HL-60 (cell line): ENCODE data around the gene GUCY1A2.

Experiments used
- GABPA ChIP-seq: IDR thresholded peaks from 2 replicates; pipeline ENCODE4 v1.6.1; 2012; ENCODE audit warnings: low read depth
- POLR2AphosphoS5 ChIP-seq: IDR thresholded peaks from 2 replicates; pipeline ENCODE4 v1.6.1; 2012; ENCODE audit warnings: low read depth
- SPI1 ChIP-seq: IDR thresholded peaks from 2 replicates; pipeline ENCODE4 v1.6.1; 2012; ENCODE audit warnings: low read depth, mild to moderate bottlenecking, borderline replicate concordance
- TF ChIP-seq, protein P1 (sequence below): IDR thresholded peaks from one replicate; pipeline ENCODE4 v1.5.1; 2011; ENCODE audit warnings: low read length, control low read depth, inconsistent platforms; ENCODE audit not compliant: insufficient read depth
- TF ChIP-seq, protein P2 (sequence below): IDR thresholded peaks from 2 replicates; pipeline ENCODE4 v1.6.1; 2012; ENCODE audit warnings: low read depth; ENCODE audit not compliant: insufficient replicate concordance

DNA sequence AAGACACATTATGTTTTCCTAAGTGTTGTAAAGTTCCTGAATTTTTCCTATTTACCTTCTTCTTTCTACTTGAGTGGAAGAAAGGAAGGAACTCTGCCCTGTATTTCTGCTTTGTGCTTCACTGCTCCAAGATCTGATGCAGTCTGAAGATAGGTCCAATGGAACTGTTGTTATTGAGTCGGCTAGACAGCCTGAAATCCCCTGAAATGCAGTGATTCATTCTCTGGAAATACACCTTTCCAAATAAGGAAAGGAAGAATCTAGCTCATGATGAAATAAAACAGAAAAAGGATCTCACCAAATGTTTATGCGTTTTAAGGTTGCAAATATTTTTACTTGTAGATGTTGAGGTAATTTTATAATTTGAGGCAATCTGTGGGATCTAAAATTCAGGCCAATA is 322.8 kb downstream of the GUCY1A2 start:
- TF ChIP-seq, protein P1, sequence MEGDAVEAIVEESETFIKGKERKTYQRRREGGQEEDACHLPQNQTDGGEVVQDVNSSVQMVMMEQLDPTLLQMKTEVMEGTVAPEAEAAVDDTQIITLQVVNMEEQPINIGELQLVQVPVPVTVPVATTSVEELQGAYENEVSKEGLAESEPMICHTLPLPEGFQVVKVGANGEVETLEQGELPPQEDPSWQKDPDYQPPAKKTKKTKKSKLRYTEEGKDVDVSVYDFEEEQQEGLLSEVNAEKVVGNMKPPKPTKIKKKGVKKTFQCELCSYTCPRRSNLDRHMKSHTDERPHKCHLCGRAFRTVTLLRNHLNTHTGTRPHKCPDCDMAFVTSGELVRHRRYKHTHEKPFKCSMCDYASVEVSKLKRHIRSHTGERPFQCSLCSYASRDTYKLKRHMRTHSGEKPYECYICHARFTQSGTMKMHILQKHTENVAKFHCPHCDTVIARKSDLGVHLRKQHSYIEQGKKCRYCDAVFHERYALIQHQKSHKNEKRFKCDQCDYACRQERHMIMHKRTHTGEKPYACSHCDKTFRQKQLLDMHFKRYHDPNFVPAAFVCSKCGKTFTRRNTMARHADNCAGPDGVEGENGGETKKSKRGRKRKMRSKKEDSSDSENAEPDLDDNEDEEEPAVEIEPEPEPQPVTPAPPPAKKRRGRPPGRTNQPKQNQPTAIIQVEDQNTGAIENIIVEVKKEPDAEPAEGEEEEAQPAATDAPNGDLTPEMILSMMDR = no peak
- TF ChIP-seq, protein P2, sequence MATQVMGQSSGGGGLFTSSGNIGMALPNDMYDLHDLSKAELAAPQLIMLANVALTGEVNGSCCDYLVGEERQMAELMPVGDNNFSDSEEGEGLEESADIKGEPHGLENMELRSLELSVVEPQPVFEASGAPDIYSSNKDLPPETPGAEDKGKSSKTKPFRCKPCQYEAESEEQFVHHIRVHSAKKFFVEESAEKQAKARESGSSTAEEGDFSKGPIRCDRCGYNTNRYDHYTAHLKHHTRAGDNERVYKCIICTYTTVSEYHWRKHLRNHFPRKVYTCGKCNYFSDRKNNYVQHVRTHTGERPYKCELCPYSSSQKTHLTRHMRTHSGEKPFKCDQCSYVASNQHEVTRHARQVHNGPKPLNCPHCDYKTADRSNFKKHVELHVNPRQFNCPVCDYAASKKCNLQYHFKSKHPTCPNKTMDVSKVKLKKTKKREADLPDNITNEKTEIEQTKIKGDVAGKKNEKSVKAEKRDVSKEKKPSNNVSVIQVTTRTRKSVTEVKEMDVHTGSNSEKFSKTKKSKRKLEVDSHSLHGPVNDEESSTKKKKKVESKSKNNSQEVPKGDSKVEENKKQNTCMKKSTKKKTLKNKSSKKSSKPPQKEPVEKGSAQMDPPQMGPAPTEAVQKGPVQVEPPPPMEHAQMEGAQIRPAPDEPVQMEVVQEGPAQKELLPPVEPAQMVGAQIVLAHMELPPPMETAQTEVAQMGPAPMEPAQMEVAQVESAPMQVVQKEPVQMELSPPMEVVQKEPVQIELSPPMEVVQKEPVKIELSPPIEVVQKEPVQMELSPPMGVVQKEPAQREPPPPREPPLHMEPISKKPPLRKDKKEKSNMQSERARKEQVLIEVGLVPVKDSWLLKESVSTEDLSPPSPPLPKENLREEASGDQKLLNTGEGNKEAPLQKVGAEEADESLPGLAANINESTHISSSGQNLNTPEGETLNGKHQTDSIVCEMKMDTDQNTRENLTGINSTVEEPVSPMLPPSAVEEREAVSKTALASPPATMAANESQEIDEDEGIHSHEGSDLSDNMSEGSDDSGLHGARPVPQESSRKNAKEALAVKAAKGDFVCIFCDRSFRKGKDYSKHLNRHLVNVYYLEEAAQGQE = no peak
- no peak for TF ChIP-seq POLR2AphosphoS5
- no peak for TF ChIP-seq GABPA
- TF ChIP-seq SPI1 = no peak
